MM.1S (cell line): Measurements from ENCODE around the gene HIC1.

Experiments used
- DNase-seq: peaks from one replicate; pipeline ENCODE4 v3.0.0-alpha.2; 2015
- H2AFZ ChIP-seq: fragments of 300-600 bp; sonication (generic); 2 replicates; pipeline ENCODE4 v1.6.0; 2016; ENCODE audit warnings: antibody characterized with exemption, low read length
- H3F3A ChIP-seq: fragments of 300-600 bp; sonication (generic); 2 replicates; pipeline ENCODE4 v1.6.1; 2016; ENCODE audit warnings: mild to moderate bottlenecking, antibody characterized with exemption, low read length, moderate library complexity, mixed read lengths; ENCODE audit not compliant: insufficient read depth
- H3K27ac ChIP-seq: fragments of 300-600 bp; sonication (generic); 2 replicates; pipeline ENCODE4 v1.5.1; 2016; ENCODE audit warnings: mild to moderate bottlenecking, low read length
- H3K27me3 ChIP-seq: fragments of 300-600 bp; sonication (generic); replicated peaks from 2 replicates; pipeline ENCODE4 v1.6.0; 2016; ENCODE audit warnings: low read length; ENCODE audit not compliant: insufficient read depth
- H3K36me3 ChIP-seq: fragments of 300-600 bp; sonication (generic); replicated peaks from 2 replicates; pipeline ENCODE4 v1.6.1; 2016; ENCODE audit warnings: mild to moderate bottlenecking, low read length, mixed read lengths; ENCODE audit not compliant: insufficient read depth
- H3K4me1 ChIP-seq: fragments of 300-600 bp; sonication (generic); 2 replicates; pipeline ENCODE4 v1.6.1; 2016; ENCODE audit warnings: low read length, mixed read lengths
- H3K4me2 ChIP-seq: fragments of 300-600 bp; sonication (generic); 2 replicates; pipeline ENCODE4 v1.6.0; 2016; ENCODE audit warnings: low read depth, low read length
- H3K4me3 ChIP-seq: fragments of 300-600 bp; sonication (generic); 2 replicates; pipeline ENCODE4 v1.5.1; 2016; ENCODE audit warnings: low read length, mixed read lengths
- H3K79me2 ChIP-seq: fragments of 300-600 bp; sonication (generic); 2 replicates; pipeline ENCODE4 v1.6.1; 2016; ENCODE audit warnings: mixed run types, low read length, mixed read lengths
- H3K9ac ChIP-seq: fragments of 300-600 bp; sonication (generic); 2 replicates; pipeline ENCODE4 v1.6.1; 2016; ENCODE audit warnings: low read length, mixed read lengths
- H3K9me2 ChIP-seq: fragments of 300-600 bp; sonication (generic); replicated peaks from 2 replicates; pipeline ENCODE4 v1.6.1; 2016; ENCODE audit warnings: mild to moderate bottlenecking, low read length, mixed read lengths; ENCODE audit not compliant: insufficient read depth
- H3K9me3 ChIP-seq: fragments of 300-600 bp; sonication (generic); replicated peaks from 2 replicates; pipeline ENCODE4 v1.6.1; 2016; ENCODE audit warnings: mild to moderate bottlenecking, low read length, mixed read lengths; ENCODE audit not compliant: insufficient read depth
- H4K20me1 ChIP-seq: fragments of 300-600 bp; sonication (generic); 2 replicates; pipeline ENCODE4 v1.6.1; 2016; ENCODE audit warnings: mild to moderate bottlenecking, low read length, moderate library complexity, mixed read lengths; ENCODE audit not compliant: insufficient read depth
- EZH2 ChIP-seq: fragments of 300-600 bp; sonication (generic); optimal IDR thresholded peaks from 2 replicates; pipeline ENCODE3; 2017; ENCODE audit warnings: low read depth, mild to moderate bottlenecking, antibody characterized with exemption, low read length, mixed read lengths
- EZH2phosphoT487 ChIP-seq: fragments of 300-600 bp; sonication (generic); IDR thresholded peaks from 2 replicates; pipeline ENCODE4 v1.6.1; 2018; ENCODE audit warnings: antibody characterized with exemption, low read length
- TF ChIP-seq, protein P1 (sequence below): fragments of 300-600 bp; sonication (generic); IDR thresholded peaks from 2 replicates; pipeline ENCODE4 v1.5.1; 2016; ENCODE audit warnings: antibody characterized with exemption, low read length, mixed read lengths

Gene HIC1

GRCh38 chr17:2025622-2026309, 29.1 kb upstream of the HIC1 start:
- no peak for DNase-seq
- Histone ChIP-seq H3K4me2 (peak overlapping the region; percentile 66; the same call in 1 of the 2 replicates), H3K9me3 (no peaks in the 10 kb centered on the region), H3K27me3 (peaks cover 85% of the 10 kb centered on the region), H3K9ac (no peak overlapping the region), H3K4me1 (0 out of 2 replicates have a peak, but pooled peaks cover 1% of the 10 kb centered on the region), H4K20me1 (no peaks in the 10 kb centered on the region), H2AFZ (no peak overlapping the region), H3K79me2 (peaks cover 8% of the 10 kb centered on the region), H3F3A (no peaks in the 10 kb centered on the region), H3K4me3 (peak overlapping the region; percentile 47; the same call in 1 of the 2 replicates), H3K36me3 (no peaks in the 10 kb centered on the region), H3K9me2 (no peaks in the 10 kb centered on the region), H3K27ac (no peak overlapping the region)
- TF ChIP-seq, protein P1, sequence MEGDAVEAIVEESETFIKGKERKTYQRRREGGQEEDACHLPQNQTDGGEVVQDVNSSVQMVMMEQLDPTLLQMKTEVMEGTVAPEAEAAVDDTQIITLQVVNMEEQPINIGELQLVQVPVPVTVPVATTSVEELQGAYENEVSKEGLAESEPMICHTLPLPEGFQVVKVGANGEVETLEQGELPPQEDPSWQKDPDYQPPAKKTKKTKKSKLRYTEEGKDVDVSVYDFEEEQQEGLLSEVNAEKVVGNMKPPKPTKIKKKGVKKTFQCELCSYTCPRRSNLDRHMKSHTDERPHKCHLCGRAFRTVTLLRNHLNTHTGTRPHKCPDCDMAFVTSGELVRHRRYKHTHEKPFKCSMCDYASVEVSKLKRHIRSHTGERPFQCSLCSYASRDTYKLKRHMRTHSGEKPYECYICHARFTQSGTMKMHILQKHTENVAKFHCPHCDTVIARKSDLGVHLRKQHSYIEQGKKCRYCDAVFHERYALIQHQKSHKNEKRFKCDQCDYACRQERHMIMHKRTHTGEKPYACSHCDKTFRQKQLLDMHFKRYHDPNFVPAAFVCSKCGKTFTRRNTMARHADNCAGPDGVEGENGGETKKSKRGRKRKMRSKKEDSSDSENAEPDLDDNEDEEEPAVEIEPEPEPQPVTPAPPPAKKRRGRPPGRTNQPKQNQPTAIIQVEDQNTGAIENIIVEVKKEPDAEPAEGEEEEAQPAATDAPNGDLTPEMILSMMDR = peak; percentile 27
- TF ChIP-seq EZH2 (peak; percentile 66), EZH2phosphoT487 (no peak; the same call in 1 of the 2 replicates)

DNA sequence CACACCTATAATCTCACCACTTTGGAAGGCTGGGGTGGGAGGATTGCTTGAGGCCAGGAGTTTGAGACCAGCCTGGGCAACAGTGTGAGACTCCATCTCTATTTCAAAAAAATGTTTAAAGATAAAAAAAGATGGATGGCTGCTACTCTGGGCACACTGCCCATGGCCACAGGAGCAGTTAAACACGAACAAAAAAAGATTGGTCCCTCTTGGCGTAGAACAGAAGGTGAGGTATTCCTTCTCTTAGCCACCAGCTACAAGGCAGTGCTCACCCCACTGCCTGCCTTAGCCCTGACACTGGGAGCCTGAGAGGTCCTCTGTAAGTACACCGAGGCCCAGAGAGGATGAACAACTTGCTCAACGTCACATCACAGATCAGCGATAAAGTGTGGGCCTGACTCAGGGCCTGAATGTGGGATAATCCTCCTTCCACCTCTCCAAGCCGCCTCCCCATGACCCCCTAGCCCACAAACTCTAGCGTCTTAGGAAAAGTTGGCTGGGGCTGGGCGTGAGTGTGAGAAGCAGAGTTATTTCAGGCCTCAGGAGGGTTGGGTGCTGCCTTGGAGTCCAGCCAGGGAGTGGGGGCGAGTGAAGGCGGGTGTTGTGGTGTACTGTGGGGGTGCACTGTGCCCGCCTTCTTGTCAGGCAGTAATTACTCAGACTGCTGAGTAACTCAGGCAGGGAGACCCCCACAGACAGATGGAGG, 27.2 kb upstream of the HIC1 start:
- Histone ChIP-seq H3K79me2 (peaks cover 22% of the 10 kb centered on the region), H3K9me3 (no peaks in the 10 kb centered on the region), H3K9me2 (no peaks in the 10 kb centered on the region), H3K27me3 (peaks cover 67% of the 10 kb centered on the region), H3K9ac (no peak overlapping the region), H3K4me3 (no peak overlapping the region), H3K36me3 (no peaks in the 10 kb centered on the region), H2AFZ (no peak overlapping the region), H3K27ac (no peak overlapping the region), H3K4me2 (no peak overlapping the region), H4K20me1 (no peaks in the 10 kb centered on the region), H3K4me1 (0 out of 2 replicates have a peak, but pooled peaks cover 5% of the 10 kb centered on the region), H3F3A (no peaks in the 10 kb centered on the region)
- TF ChIP-seq EZH2 (no peak), EZH2phosphoT487 (no peak)
- TF ChIP-seq, protein P1 = no peak
- DNase-seq = no peak

DNA sequence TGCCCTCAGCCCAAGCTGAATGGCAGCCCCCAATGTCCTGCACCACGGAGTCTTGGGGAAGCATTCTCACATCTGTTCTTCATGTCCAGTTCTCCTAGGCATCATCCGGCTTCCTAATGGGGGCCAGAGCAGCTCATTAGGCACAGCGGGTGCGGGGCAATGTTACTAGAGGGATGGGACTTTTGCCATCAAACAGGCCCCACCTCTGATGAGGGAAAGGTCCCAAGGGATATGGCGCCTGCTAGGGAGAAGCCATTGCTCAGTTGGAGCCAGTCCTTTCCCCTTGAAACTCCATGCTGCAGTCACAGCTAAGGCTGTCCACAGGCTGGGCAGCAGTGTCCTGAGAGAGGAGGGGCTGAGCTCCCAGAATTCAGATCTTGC, 26.7 kb upstream of the HIC1 start:
- Histone ChIP-seq H3K9me3 (no peaks in the 10 kb centered on the region), H3K36me3 (no peaks in the 10 kb centered on the region), H3K27ac (no peak overlapping the region), H3K79me2 (peaks cover 22% of the 10 kb centered on the region), H3K27me3 (peaks cover 61% of the 10 kb centered on the region), H3K9ac (no peak overlapping the region), H4K20me1 (no peaks in the 10 kb centered on the region), H3K4me2 (no peak overlapping the region), H3K4me3 (no peak overlapping the region), H3F3A (no peaks in the 10 kb centered on the region), H2AFZ (no peak overlapping the region), H3K4me1 (0 out of 2 replicates have a peak, but pooled peaks cover 5% of the 10 kb centered on the region), H3K9me2 (no peaks in the 10 kb centered on the region)
- TF ChIP-seq, protein P1 = no peak
- no peak for TF ChIP-seq EZH2
- TF ChIP-seq EZH2phosphoT487 = no peak
- no peak for DNase-seq
